GM21423 (cell line): Measurements from ENCODE around the gene CYB561D2.
A peak's percentile ranks its signal among the peaks of the same experiment; 100 is the strongest.

Experiments
- ATAC-seq: cut with Tn5 transposase; IDR thresholded peaks from one replicate; pipeline ENCODE4 v1.9.1; 2021; ENCODE audit warnings: mild to moderate bottlenecking, moderate library complexity; ENCODE audit not compliant: unreplicated experiment

Gene CYB561D2

GRCh38 chr3:50358911-50359759 is 8.5 kb downstream of the CYB561D2 start, which contains the start of gene TMEM115:
TMEM115 (minus strand) TSS chr3:50359521; CDS start chr3:50359063, 458 bp downstream.
- ATAC-seq = peak; percentile 99

GRCh38 chr3:50359760-50360110 is 9.1 kb downstream of the CYB561D2 start:
- ATAC-seq = no peak

DNA sequence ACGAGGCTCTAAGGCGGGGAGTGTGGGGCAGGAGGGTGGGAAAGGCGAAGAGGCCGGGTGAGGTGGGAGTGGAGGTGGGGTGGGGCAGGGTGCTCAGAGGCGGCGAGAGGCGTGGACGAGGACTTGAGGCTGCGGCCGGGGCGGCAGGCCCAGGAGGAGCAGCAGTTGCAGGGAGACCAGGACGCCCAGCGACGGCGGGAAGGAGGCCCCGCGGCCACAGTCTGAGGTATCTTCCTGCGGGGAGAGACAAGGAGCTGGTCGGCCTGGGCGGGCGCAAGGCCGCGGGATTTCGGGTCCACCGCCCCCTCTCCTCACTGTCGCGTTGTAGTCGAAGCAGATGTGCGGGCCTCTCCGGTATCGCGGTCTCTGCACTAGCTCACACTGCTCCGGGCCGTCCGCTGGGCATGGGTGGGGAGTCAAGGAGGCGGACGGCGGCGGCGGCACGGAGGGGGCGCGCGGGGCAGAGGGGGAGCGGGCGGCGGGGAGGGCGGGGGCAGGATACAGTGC is 14.0 kb downstream of the CYB561D2 start:
- peak; percentile 11 for ATAC-seq

GRCh38 chr3:50365080-50365841 is 14.6 kb downstream of the CYB561D2 start:
- peak; percentile 93 for ATAC-seq

GRCh38 chr3:50365842-50366220 is 15.2 kb downstream of the CYB561D2 start:
- ATAC-seq = no peak

DNA sequence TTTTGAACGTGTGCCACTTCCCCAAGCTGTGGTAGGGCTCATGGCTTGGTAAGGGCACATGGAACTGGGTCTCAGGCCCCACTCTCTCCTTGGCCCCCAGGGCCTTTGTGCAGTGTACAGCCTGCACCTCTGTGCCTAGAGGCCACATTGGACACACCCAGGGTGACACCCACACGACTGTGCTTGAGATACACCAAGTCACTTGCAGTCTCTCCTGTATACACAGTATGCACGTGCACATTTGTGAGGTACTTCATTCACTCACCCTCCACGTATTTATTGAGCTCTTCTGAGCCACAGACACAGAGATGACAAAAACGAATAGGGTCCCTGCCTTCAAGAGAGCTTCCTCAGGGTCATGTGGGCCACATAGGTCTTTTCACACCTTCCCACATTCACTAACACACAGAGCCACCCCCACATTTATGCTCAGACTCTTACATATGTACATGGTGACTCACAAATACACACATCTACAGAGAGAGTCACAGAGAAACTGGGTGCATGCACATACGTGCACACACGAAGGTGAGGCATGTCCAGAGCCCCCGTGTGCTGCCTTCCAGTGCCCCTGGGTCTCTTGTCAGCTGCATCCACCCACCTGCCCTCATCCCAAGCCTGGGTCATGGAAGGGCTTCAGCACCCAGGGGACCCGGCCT is 18.5 kb downstream of the CYB561D2 start:
- no peak for ATAC-seq

DNA sequence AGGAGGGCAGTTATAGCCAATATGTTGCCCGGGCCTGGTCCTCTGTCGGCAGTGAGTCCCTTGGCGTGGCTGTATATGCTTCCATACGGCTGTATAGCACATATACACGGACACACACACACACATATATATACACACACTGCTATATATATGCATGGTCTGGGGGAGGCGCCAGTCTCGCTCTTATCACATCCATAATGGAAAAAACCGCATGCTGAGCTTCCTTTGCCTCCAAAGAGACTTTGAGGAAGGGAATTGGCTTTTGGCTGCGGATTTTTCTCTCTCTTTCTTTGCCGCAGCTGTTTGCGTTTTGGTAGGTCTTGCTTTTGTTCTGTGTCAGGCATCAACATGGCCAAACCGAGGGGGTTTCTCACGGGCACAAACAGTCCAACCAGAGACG is 19.9 kb downstream of the CYB561D2 start:
- ATAC-seq = no peak

- ATAC-seq = no peak
Measured at GRCh38 chr3:50371133-50371685, 20.5 kb downstream of the CYB561D2 start.

GRCh38 chr3:50372349-50372748 is 21.7 kb downstream of the CYB561D2 start:
- ATAC-seq = no peak

DNA sequence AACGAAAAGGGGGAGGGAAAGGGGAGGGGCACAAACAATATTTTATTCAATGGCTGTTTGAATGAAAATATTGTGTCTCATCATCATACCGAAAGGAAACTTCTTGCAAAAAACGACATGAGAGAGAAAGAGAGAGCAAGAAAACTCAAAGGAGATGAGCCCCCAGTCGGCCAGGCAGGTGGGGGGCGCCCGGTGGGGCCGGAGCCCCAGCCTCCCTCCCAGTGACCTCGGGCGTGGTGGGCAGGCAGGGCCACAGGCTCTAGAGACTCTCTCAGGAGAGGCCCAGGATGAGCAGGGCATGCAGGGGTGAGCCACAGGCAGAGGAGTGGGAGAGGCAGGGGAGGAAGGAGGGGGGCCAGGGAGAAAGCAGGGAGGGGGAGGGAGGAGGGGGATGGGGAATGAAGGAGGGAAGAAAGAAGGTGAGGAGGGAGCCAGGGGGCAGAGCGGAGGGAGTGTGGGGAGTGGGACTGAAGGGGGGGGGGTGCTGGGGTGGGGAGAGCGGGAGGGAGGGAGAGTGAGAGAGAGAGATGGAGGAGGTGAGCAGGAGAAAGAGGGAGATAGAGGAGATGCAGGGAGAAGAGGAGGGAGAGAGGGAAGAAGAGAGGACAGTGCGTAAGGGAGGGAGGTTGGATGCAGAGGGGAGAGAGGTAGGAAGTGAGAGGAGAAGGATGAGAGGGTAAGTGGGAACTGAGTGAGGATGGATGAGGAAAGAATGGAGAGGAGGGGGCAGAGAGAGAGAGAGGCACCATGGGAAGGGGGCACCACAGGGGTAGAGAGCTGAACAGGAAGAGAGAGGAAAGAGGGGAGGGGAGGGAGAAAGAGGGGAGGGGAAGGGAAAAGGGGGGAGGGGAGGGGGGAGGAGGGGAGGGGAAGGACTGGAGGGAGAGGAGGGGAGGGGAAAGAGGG is 22.7 kb downstream of the CYB561D2 start:
- ATAC-seq = no peak

GRCh38 chr3:50374363-50375257 is 23.9 kb downstream of the CYB561D2 start:
- ATAC-seq = no peak

GRCh38 chr3:50375258-50375931 is 24.7 kb downstream of the CYB561D2 start:
- ATAC-seq = no peak

GRCh38 chr3:50378024-50378423 is 27.4 kb downstream of the CYB561D2 start:
- ATAC-seq = no peak

GRCh38 chr3:50378757-50379156 is 28.1 kb downstream of the CYB561D2 start:
- no peak for ATAC-seq

DNA sequence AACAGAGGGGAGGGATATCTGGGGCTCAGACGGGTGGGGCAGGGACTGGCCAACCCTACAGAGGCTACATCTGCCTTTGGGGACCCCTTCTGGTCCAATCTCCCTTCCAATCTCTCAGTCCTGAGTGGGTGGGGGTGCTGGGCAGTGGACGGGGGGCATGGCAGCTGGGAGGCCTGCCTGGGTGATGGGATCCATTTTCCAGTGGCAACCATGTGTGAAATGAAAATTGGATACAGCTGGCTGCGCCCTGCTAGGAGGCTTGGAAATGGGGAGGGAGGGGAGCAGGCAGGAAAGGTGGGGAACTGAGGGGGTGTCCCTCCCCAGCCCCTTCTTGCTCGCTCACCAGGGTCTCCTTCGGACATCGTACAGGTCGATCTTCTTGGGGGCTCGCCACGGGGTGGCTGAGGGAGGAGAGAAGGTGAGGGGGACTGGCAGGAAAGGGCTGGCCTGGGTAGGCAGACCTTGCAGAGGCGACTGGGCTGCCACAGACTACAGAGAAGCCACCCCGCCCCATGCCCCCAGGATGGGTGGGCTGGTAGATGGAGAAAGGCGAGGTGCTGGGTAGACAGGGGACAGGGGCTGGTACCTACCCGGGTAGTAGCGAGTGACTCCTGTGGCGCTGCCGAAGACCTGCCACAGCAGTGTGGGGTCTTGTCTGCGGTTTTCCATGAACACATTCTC is 29.9 kb downstream of the CYB561D2 start:
- no peak for ATAC-seq

DNA sequence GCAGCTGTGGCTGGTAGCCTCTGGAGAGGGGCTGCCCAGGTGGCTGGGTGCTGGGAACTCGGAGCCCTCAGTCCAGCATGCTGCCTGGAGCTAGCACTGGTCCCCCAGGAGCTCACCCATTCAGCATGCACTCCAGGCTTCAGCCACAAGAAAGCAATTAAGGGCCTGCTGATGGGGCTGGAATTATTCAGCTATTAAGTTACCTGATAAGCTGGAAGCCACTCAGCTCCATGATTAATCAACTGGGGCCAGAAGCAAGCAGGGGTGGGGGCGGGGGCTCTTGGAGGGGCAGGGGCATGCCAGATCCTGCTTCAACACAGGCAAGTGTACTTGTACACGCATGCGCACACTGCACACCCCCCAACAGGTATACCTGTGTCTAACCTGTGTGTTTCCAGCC is 30.7 kb downstream of the CYB561D2 start:
- no peak for ATAC-seq

DNA sequence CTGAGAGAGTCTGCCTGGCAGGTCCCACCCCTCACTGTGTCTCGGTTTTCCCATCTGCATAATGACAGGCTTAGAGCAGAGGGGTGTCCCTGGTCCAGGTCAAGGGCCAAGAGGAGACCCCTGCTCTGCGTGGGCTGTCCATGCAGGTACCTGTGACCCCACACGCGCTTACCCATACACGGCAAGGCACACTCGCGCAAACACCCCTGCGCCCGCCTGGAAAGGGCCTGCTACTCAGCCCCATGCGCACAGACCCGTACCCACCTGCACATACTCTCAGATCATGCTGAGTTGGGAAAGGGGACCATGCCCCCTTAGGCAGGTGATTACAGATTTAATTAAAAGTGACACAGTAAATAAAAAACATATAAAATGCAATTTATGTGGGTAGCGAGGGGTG is 32.1 kb downstream of the CYB561D2 start:
- no peak for ATAC-seq

DNA sequence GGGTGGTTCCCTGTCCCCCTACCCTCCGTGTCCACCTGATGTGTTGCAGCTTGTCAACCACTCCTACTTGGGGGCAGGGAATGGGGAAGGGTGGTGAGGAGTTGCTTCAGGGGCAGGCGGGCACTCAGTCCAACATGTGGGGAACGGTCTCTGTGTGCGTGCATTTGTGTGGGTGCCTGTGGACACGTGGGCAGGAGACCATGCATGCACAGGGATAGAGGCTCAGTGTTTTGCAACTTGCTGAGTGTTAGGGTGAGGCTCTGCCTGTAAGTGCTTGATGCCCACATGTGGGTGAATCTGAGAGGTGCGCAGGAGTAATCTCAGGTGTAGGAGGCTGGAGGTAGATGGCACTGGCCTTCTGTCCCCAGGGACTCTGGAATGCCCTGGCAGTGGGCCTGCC is 33.1 kb downstream of the CYB561D2 start:
- no peak for ATAC-seq
